Lower leg skin (tissue), 4 donors: ENCODE data around the gene SSH2. TPM values are rescaled to one million over a fixed set of nuclear protein-coding genes. Genes with fewer than 3 reads are reported as not detected.

Experiments
- DNase-seq, 2 donors: peaks; one replicate each; pipeline ENCODE4 v3.0.0-alpha.2; 2019; ENCODE audit warnings: low spot score in 2 of 2
- H3K4me3 ChIP-seq: fragments of 200-600 bp; sonication (generic); 2 replicates; pipeline ENCODE4 v1.5.1; 2017; ENCODE audit warnings: mild to moderate bottlenecking, low read depth; ENCODE audit not compliant: poor library complexity, severe bottlenecking
- POLR2A ChIP-seq, 2 donors: fragments of 450-650 bp; IDR thresholded peaks; one replicate each; pipeline ENCODE4 v1.6.1; 2016 to 2017; ENCODE audit warnings: antibody characterized with exemption in 2 of 2, mild to moderate bottlenecking in 1 of 2, moderate library complexity in 1 of 2
- WGBS, 2 donors: methylation state at CpG; one replicate each; pipeline ENCODE4 v1.1.5; 2018; 5-methylcytosine and 5-hydroxymethylcytosine counted together
- intact Hi-C: fragments of 100-400 bp; cut with DNase I; formaldehyde crosslinking; loops from one replicate; pipeline ENCODE4 v1.15.0; 2023; ENCODE audit warnings: low total_unique reads
- total RNA-seq, 4 donors: library from RNA; depleted of rRNA; stranded (reverse); fragments of >200 nt; gene quantifications; one replicate each; pipeline ENCODE4 v1.1.0, GENCODE V29; 2016
- TF ChIP-seq, protein P1 (sequence below), 3 donors: fragments of 450-650 bp; IDR thresholded peaks; one replicate each; pipeline ENCODE4 v1.5.1; 2016; ENCODE audit warnings: antibody characterized with exemption in 3 of 3, mild to moderate bottlenecking in 3 of 3, moderate library complexity in 2 of 3

SSH2 gene
- total RNA-seq, 4 donors from 2014 or later: 10.0 to 20.3 (median 15.3) TPM

DNA sequence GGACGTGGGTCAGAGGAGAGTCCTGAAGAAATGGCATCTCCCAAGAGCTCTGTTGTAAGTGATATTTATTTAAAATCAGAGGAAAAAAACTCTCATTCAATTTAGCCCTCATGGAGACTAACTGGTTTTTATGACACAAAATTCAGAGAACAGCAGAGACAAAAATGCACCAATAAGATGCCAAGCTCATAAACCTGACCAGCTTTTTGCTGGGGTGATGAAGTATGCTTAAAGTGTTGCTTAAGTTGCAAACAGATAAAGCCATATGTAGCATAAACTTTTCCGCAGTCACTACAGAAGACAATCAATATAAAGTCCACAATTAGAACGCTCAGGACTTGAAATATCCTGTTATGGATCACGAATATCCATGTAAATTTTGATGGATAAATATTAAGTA is 183.4 kb downstream of the SSH2 start:
- no peak for TF ChIP-seq POLR2A (IDR thresholded peaks at IDR 0.05)
- TF ChIP-seq, protein P1, sequence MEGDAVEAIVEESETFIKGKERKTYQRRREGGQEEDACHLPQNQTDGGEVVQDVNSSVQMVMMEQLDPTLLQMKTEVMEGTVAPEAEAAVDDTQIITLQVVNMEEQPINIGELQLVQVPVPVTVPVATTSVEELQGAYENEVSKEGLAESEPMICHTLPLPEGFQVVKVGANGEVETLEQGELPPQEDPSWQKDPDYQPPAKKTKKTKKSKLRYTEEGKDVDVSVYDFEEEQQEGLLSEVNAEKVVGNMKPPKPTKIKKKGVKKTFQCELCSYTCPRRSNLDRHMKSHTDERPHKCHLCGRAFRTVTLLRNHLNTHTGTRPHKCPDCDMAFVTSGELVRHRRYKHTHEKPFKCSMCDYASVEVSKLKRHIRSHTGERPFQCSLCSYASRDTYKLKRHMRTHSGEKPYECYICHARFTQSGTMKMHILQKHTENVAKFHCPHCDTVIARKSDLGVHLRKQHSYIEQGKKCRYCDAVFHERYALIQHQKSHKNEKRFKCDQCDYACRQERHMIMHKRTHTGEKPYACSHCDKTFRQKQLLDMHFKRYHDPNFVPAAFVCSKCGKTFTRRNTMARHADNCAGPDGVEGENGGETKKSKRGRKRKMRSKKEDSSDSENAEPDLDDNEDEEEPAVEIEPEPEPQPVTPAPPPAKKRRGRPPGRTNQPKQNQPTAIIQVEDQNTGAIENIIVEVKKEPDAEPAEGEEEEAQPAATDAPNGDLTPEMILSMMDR (IDR thresholded peaks at IDR 0.05): no peak
- no peak overlapping the region for H3K4me3 ChIP-seq
- DNase-seq: no peak
- intact Hi-C loops: no loop called here
- 87 to 90% methylated on average over 4 of the region's 4 CpGs for WGBS, 2 donors

DNA sequence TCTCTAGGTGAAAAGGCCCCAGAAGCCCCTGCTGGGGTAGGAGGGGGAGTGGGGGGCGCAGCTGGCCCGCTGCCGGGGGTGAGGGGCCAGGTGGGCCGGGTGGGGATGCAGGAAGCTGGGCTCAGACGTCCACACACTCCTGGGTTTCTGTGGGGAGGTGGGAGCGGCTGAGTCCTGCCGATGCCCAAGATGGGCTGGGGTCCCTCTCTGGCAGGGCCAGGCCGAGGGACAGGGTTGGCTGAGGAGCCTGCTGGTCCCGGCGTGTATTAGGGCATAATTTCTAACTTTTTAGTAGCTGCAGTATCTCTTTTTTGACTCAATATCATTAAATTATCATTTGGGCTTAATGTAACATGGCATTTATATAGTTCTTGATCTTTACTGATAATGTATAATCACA is 185.9 kb downstream of the SSH2 start:
- DNase-seq: no peak
- TF ChIP-seq, protein P1 (IDR thresholded peaks at IDR 0.05): no peak
- TF ChIP-seq POLR2A (IDR thresholded peaks at IDR 0.05): no peak
- 83 to 96% methylated on average over 10 of the region's 10 CpGs for WGBS, 2 donors
- no peak overlapping the region for H3K4me3 ChIP-seq
- intact Hi-C loops: no loop called here

DNA sequence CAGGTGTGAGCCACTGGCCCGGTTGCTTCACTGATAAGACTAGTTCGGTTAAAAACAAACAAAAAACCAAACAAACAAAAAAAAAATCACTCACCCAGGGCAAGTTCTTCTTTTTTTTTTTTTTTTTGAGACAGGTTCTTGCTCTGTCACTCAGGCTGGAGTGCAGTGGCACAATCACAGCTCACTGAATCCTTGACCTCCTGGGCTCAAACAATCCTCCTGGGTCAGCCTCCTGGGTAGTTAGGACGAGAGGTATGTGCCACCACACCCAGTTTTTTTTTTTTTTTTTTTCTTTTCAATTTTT is 187.9 kb downstream of the SSH2 start:
- TF ChIP-seq, protein P1 (IDR thresholded peaks at IDR 0.05): no peak
- TF ChIP-seq POLR2A (IDR thresholded peaks at IDR 0.05): no peak
- 80 to 83% methylated on average over 3 of the region's 3 CpGs for WGBS, 2 donors

DNA sequence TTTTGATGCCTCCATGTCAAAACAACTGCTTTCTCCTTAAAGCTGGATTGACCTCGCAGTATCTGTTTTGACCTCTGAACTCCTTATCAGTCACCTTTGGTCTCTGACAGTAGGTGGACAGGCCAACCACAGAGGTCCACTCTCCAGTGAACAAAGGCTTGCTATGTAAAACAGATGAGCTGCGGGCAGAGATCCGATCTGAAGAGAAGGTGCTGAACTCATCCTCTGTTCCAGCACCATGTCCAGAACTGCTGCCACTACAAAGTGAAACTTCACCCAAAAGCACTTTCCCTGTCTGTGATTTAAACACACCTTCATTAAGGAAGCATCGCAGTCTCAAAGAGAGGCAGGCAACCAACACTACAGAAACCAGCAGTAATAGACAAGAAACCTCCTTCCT is 190.0 kb downstream of the SSH2 start:
- intact Hi-C loops: no loop called here
- H3K4me3 ChIP-seq: no peak overlapping the region
- DNase-seq: no peak
- WGBS, 2 donors: 79 to 80% methylated on average over 4 of the region's 4 CpGs
- TF ChIP-seq POLR2A (IDR thresholded peaks at IDR 0.05): no peak
- TF ChIP-seq, protein P1 (IDR thresholded peaks at IDR 0.05): no peak

More for the DNA sequence above, 187.9 kb downstream of the SSH2 start:
- H3K4me3 ChIP-seq: no peak overlapping the region
- intact Hi-C loops: no loop called here
- DNase-seq: no peak

DNA sequence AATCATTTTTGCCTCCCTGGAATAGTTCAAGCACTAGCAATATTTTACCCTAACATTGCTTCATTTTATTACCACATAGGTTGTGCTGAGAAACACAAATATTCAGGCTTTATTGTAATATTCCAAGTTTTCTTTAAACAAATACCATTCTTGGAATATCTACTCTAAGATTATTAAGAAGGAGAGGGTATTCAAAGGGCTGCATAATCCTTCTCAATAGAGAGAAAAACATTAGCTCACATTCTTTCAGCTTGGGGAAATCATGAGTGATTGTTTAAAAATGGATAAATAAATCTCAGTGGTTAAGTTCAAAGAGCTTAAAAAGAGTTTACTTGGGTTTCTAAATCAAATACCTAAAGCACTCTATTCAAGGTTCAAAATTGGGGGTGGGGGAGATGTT is 195.4 kb downstream of the SSH2 start:
- intact Hi-C loops: no loop called here
- H3K4me3 ChIP-seq: no peak overlapping the region
- DNase-seq: no peak
- TF ChIP-seq POLR2A (IDR thresholded peaks at IDR 0.05): no peak
- TF ChIP-seq, protein P1 (IDR thresholded peaks at IDR 0.05): no peak

GRCh38 chr17:29733166-29733565 is 196.9 kb downstream of the SSH2 start:
- TF ChIP-seq, protein P1 (IDR thresholded peaks at IDR 0.05): no peak
- no peak for TF ChIP-seq POLR2A (IDR thresholded peaks at IDR 0.05)
- no peak overlapping the region for H3K4me3 ChIP-seq
- intact Hi-C loops: no loop called here
- WGBS, 2 donors: 59 to 66% methylated on average over 2 of the region's 2 CpGs
- DNase-seq: no peak
